Measurements from ENCODE around the gene BCAS3.

DNA sequence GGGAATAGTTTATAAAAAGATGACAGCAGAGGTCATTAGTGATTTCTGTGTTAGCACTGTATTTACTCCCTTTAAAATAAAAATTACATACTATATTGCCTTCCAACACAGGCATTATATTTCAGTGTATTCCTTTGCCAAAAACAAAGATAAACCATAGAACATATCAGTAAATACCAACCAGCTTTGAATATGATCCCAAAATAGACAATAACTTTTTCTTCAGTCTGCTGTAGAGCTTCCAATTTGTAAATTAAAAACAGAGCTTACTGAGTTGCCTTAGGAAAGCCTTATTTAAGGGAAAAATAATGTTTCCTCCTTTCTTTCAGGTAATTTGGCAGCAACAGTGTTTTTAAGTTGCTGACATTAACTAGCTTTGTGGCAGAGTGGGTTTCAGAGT, 369.9 kb downstream of the BCAS3 start:
- TF ChIP-seq POLR2A (IDR thresholded peaks at IDR 0.05; ENCODE audit: low read length) (no peak), GATA1 (IDR thresholded peaks at IDR 0.05; ENCODE audit: low read depth, low read length) (no peak)

Data from erythroblast (primary cell).